Glutamatergic neuron (in vitro differentiated cells): ENCODE results near the gene BABAM1. TPM values are rescaled to one million over a fixed set of nuclear protein-coding genes. Genes with fewer than 3 reads are reported as not detected.
"Not testable (repeated sequence)": the region's sequence is repeated elsewhere in the genome, so short reads cannot be mapped to it uniquely, and the experiment has no call there.

Experiments
- DNase-seq: peaks from one replicate; pipeline ENCODE4 v3.0.0; 2022
- H3K27ac Mint-ChIP-seq: one replicate; pipeline ENCODE4 v1.8.0; 2020; ENCODE audit warnings: mild to moderate bottlenecking, mixed read lengths, inconsistent platforms; ENCODE audit not compliant: unreplicated experiment
- H3K27me3 Mint-ChIP-seq: one replicate; pipeline ENCODE4 v1.8.0; 2020; ENCODE audit warnings: mild to moderate bottlenecking, moderate library complexity, mixed read lengths, inconsistent platforms; ENCODE audit not compliant: unreplicated experiment
- H3K36me3 Mint-ChIP-seq: one replicate; pipeline ENCODE4 v1.8.0; 2020; ENCODE audit warnings: mild to moderate bottlenecking, mixed read lengths, inconsistent platforms; ENCODE audit not compliant: unreplicated experiment
- H3K4me1 Mint-ChIP-seq: one replicate; pipeline ENCODE4 v1.8.0; 2020; ENCODE audit warnings: mild to moderate bottlenecking, low read depth, mixed read lengths, inconsistent platforms; ENCODE audit not compliant: unreplicated experiment
- H3K4me3 Mint-ChIP-seq: one replicate; pipeline ENCODE4 v1.8.0; 2020; ENCODE audit warnings: mild to moderate bottlenecking, mixed read lengths, inconsistent platforms; ENCODE audit not compliant: unreplicated experiment
- H3K9me3 Mint-ChIP-seq: one replicate; pipeline ENCODE4 v1.8.0; 2020; ENCODE audit warnings: mild to moderate bottlenecking, moderate library complexity, mixed read lengths, inconsistent platforms; ENCODE audit not compliant: unreplicated experiment
- total RNA-seq: library from RNA; stranded (reverse); fragmentation: NEBNext Ultra II Directional; extraction: Animal tissue kit (Norgen Biotek cat#: 25700); gene quantifications from one replicate; pipeline ENCODE4 v1.2.1, GENCODE V29; 2021; ENCODE audit not compliant: unreplicated experiment
- TF ChIP-seq, protein P1 (sequence below): fragments of 200-600 bp; sonication (generic); IDR thresholded peaks from one replicate; pipeline ENCODE4 v1.5.0; 2021; ENCODE audit not compliant: partially characterized antibody, unreplicated experiment

BABAM1 gene
- total RNA-seq, 1 donor from 2014 or later: 85.7 TPM

DNA sequence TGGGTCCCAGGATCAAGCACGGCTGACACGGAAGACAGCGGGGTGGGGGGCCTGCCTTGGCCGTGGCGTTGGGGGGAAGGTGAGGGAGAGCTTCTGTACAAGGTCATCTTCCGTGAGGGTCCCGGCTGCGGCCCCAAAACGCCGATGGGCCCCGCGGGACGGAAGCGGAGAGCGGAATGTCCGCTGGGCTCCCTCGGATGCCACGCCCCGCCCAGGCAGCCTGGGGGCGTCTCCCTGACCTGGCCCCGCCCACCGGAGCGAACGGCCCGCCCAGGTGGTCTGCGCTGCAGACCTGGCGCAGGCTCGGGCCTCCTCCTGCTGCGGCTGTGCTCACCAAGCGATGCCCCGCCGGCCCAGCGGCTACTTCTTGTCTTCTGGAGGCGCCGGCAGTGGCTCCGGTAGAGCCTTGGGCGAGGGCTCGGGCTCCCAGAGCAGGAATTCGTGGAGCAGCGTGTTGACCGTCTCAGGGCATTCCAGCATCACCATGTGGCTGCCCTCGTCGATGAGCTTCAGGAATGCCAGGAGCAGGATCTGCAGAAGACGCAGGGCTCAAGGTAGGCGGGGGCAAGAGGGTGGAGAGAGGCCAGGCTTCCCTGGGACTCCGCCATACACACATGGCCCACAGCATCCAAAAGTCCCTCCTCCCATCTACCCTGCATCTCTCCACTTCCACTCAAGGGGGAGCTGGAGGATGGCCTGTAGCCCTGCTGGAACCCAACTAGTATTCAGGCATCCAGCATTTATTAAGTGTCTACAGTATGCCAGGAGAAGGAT lies 25.2 kb downstream of the BABAM1 start:
- peaks cover 3% of the 10 kb centered on the region for H3K9me3 Mint-ChIP-seq
- peak; percentile 84 for DNase-seq
- TF ChIP-seq, protein P1, sequence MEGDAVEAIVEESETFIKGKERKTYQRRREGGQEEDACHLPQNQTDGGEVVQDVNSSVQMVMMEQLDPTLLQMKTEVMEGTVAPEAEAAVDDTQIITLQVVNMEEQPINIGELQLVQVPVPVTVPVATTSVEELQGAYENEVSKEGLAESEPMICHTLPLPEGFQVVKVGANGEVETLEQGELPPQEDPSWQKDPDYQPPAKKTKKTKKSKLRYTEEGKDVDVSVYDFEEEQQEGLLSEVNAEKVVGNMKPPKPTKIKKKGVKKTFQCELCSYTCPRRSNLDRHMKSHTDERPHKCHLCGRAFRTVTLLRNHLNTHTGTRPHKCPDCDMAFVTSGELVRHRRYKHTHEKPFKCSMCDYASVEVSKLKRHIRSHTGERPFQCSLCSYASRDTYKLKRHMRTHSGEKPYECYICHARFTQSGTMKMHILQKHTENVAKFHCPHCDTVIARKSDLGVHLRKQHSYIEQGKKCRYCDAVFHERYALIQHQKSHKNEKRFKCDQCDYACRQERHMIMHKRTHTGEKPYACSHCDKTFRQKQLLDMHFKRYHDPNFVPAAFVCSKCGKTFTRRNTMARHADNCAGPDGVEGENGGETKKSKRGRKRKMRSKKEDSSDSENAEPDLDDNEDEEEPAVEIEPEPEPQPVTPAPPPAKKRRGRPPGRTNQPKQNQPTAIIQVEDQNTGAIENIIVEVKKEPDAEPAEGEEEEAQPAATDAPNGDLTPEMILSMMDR: peak; percentile 52
- H3K27ac Mint-ChIP-seq: no peak overlapping the region
- no peaks in the 10 kb centered on the region for H3K4me1 Mint-ChIP-seq
- no peaks in the 10 kb centered on the region for H3K27me3 Mint-ChIP-seq
- H3K4me3 Mint-ChIP-seq: peak overlapping the region; percentile 81
- H3K36me3 Mint-ChIP-seq: no peaks in the 10 kb centered on the region

DNA sequence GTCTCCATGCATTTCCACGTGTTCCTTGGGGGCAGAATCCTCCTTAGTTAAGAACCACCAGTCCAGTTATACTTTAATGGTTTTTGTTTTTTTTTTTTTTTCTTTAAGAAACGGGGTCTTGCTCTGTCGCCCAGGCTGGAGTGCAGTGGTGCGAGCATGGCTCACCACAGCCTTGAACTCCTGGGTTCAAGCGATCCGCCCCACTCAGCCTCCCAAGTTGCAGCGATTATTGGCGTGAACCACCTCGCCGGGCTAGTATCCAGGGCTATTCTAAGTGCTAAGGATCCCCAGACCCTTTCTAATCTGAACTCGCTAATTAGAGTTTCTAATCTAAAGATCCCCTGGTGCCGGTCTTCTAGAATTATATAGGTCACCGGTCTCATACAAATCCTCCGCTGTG lies 26.4 kb downstream of the BABAM1 start:
- no peaks in the 10 kb centered on the region for H3K27me3 Mint-ChIP-seq
- no peak overlapping the region for H3K27ac Mint-ChIP-seq
- no peaks in the 10 kb centered on the region for H3K4me1 Mint-ChIP-seq
- TF ChIP-seq, protein P1: no peak
- H3K4me3 Mint-ChIP-seq: no peak overlapping the region
- no peaks in the 10 kb centered on the region for H3K36me3 Mint-ChIP-seq
- DNase-seq: no peak
- H3K9me3 Mint-ChIP-seq: peaks cover 3% of the 10 kb centered on the region

DNA sequence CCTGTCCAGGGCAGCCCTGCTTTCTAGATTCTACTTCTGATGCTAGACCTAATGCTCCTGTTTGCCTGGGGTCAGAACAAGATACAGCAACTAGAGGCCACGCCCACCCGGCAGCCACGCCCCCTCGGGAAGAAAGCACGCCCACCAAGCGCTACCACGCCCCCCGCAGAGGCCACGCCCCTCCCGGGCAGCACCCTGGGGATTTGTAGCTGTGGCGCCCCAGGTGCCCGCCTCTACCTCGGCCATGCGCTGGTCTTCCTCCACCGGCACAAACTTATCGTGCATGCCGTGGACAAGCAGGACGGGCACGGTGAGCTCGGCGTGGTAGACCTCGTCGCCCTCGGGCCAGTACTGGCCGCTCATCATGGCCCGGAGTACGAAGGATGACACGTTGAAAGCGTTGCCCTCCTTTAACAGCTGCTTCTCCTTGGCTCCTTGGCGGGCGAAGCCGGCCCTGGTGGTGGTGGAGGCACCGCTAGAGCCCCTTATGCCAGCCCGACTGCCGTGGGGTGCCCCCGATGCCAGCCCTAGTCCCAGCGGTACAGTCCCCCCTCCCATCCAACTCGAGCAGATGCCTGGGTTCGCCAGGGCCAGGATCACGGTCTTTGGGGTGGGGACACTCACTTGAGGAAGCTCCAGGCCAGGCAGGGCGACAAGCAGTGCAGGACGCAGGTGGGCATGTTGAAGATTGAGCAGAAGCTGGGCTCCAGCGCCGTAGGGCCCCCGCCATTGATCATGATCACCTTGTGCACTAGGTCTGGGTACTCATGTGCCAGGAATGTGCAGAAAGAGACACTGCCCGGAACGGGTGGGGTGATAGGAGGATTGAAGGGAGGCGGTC lies 27.0 kb downstream of the BABAM1 start:
- peak; percentile 67 for DNase-seq
- Mint-ChIP-seq H3K4me3 (no peak overlapping the region), H3K4me1 (no peaks in the 10 kb centered on the region), H3K36me3 (no peaks in the 10 kb centered on the region), H3K27ac (no peak overlapping the region), H3K9me3 (peaks cover 3% of the 10 kb centered on the region), H3K27me3 (no peaks in the 10 kb centered on the region)
- TF ChIP-seq, protein P1: no peak

DNA sequence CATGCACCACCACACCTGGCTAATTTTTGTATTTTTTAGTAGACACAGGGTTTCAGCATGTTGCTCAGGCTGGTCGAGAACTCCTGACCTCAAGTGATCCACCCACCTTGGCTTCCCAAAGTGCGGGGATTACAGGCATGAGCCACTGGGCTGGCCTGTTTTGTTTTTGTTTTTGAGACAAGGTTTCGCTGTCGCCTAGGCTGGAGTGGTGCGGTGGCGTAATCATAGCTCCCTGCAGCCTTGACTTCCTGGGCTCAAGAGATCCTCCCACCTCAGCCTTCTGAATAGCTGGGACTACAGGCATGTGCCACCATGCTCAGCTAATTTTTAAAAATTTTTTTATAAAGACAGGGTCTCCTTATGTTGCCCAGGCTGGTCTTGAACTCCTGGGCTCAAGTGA lies 28.3 kb downstream of the BABAM1 start:
- H3K36me3 Mint-ChIP-seq, H3K27ac Mint-ChIP-seq, H3K4me1 Mint-ChIP-seq, H3K4me3 Mint-ChIP-seq, H3K27me3 Mint-ChIP-seq, DNase-seq, H3K9me3 Mint-ChIP-seq: not testable (repeated sequence)

DNA sequence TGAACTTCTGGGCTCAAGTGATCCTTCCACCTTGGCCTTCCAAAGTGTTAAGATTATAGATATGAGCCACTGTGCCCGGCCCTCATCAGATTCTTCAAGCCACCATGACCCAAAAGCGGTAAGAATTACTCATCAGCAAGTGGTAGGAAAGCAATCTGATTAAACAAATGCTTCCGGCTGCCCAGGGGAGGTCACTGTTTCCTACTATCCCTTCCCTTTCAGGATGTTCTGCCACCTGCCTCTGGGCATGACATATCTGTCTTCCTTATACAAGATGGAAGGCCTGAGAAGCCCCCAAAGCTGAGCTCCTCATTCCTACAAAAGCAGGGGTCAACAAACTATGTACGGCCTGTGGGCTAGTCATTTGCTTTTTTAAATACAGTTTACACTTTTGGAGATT lies 29.0 kb downstream of the BABAM1 start:
- DNase-seq: no peak
- Mint-ChIP-seq H3K9me3 (no peaks in the 10 kb centered on the region), H3K27ac (no peak overlapping the region), H3K27me3 (no peaks in the 10 kb centered on the region), H3K4me3 (no peak overlapping the region), H3K4me1 (no peaks in the 10 kb centered on the region), H3K36me3 (no peaks in the 10 kb centered on the region)
- TF ChIP-seq, protein P1: no peak
